Measurements from ENCODE around the gene GALNT10.

The GALNT10 gene

GRCh38 chr5:154236536-154237375 is 46.2 kb downstream of the GALNT10 start:
- peak; percentile 40 for DNase-seq

- no peak for DNase-seq
Observed at GRCh38 chr5:154237376-154237743, 46.8 kb downstream of the GALNT10 start.

GRCh38 chr5:154237946-154238345 is 47.4 kb downstream of the GALNT10 start:
- DNase-seq = no peak

GRCh38 chr5:154238776-154239481 is 48.4 kb downstream of the GALNT10 start:
- DNase-seq = no peak

- no peak for DNase-seq
Observed at GRCh38 chr5:154240595-154240994, 50.1 kb downstream of the GALNT10 start.

- DNase-seq = no peak
Observed at GRCh38 chr5:154241021-154241420, 50.5 kb downstream of the GALNT10 start.

- no peak for DNase-seq
Observed at GRCh38 chr5:154242442-154242841, 51.9 kb downstream of the GALNT10 start.

- DNase-seq = no peak
Observed at GRCh38 chr5:154242964-154243376, 52.4 kb downstream of the GALNT10 start.

- DNase-seq = no peak
Observed at GRCh38 chr5:154243736-154244135, 53.2 kb downstream of the GALNT10 start.

GRCh38 chr5:154244476-154244875 is 53.9 kb downstream of the GALNT10 start:
- no peak for DNase-seq

GRCh38 chr5:154248691-154249090 is 58.2 kb downstream of the GALNT10 start:
- DNase-seq = no peak

- no peak for DNase-seq
Observed at GRCh38 chr5:154249826-154250225, 59.3 kb downstream of the GALNT10 start.

GRCh38 chr5:154251529-154251928 is 61.0 kb downstream of the GALNT10 start:
- no peak for DNase-seq

GRCh38 chr5:154253807-154254206 is 63.3 kb downstream of the GALNT10 start:
- DNase-seq = no peak

- DNase-seq = no peak
Observed at GRCh38 chr5:154254896-154255295, 64.4 kb downstream of the GALNT10 start.

- no peak for DNase-seq
Observed at GRCh38 chr5:154257046-154257445, 66.5 kb downstream of the GALNT10 start.

- no peak for DNase-seq
Observed at GRCh38 chr5:154258531-154259217, 68.1 kb downstream of the GALNT10 start.

GRCh38 chr5:154260224-154260927 is 69.8 kb downstream of the GALNT10 start:
- no peak for DNase-seq

- DNase-seq = no peak
Observed at GRCh38 chr5:154262342-154262741, 71.8 kb downstream of the GALNT10 start.

- DNase-seq = no peak
Observed at GRCh38 chr5:154264549-154265196, 74.1 kb downstream of the GALNT10 start.

GRCh38 chr5:154265197-154265773 is 74.8 kb downstream of the GALNT10 start:
- peak; percentile 10 for DNase-seq

GRCh38 chr5:154267516-154267915 is 77.0 kb downstream of the GALNT10 start:
- no peak for DNase-seq
